HepG2 (cell line): ENCODE measurements around the gene PPP4C. TPM values are rescaled to one million over a fixed set of nuclear protein-coding genes. Genes with fewer than 3 reads are reported as not detected.

Source experiments
- BCL6 ChIP-seq: IDR thresholded peaks from 2 replicates; pipeline ENCODE4 v1.6.1; 2016; ENCODE audit warnings: missing genetic modification reagents, missing compliant biosample characterization
- CHCHD3 ChIP-seq: sonication (generic); formaldehyde crosslinking; IDR thresholded peaks from 2 replicates; pipeline ENCODE4 v1.8.0; 2022; ENCODE audit warnings: mild to moderate bottlenecking, missing genetic modification reagents, moderate library complexity
- ELF4 ChIP-seq: sonication (generic); formaldehyde crosslinking; IDR thresholded peaks from 2 replicates; pipeline ENCODE4 v1.5.0; 2020; ENCODE audit warnings: missing genetic modification reagents, mild to moderate bottlenecking, moderate library complexity, borderline replicate concordance
- HDAC6 ChIP-seq: fragments of 200-600 bp; sonication (generic); IDR thresholded peaks from 2 replicates; pipeline ENCODE4 v1.7.0; 2017; ENCODE audit warnings: mild to moderate bottlenecking, antibody characterized with exemption, low read length, low read depth
- HIC2 ChIP-seq: sonication (generic); formaldehyde crosslinking; IDR thresholded peaks from 2 replicates; pipeline ENCODE4 v1.9.0; 2022; ENCODE audit warnings: low read depth, missing genetic modification reagents
- MXD3 ChIP-seq: IDR thresholded peaks from 2 replicates; pipeline ENCODE4 v1.6.1; 2016; ENCODE audit warnings: mild to moderate bottlenecking, missing biosample characterization, missing genetic modification reagents
- NKX3-1 ChIP-seq: sonication (generic); formaldehyde crosslinking; IDR thresholded peaks from 2 replicates; pipeline ENCODE4 v1.5.0; 2020; ENCODE audit warnings: missing genetic modification reagents
- ONECUT2 ChIP-seq: sonication (generic); formaldehyde crosslinking; IDR thresholded peaks from 2 replicates; pipeline ENCODE4 v1.4.0; 2020; ENCODE audit warnings: missing genetic modification reagents
- RAD51 ChIP-seq: fragments of 450-650 bp; IDR thresholded peaks from 2 replicates; pipeline ENCODE4 v1.6.1; 2016; ENCODE audit warnings: borderline replicate concordance
- SPEN ChIP-seq: sonication (generic); formaldehyde crosslinking; IDR thresholded peaks from 2 replicates; pipeline ENCODE4 v1.5.1; 2020; ENCODE audit warnings: low read depth, mild to moderate bottlenecking, missing genetic modification reagents
- YY1 ChIP-seq: IDR thresholded peaks from 2 replicates; pipeline ENCODE4 v1.6.1; 2011; ENCODE audit warnings: low read length, low read depth, moderate library complexity, mild to moderate bottlenecking; ENCODE audit not compliant: insufficient read depth, insufficient replicate concordance
- ZBTB20 ChIP-seq: sonication (generic); formaldehyde crosslinking; IDR thresholded peaks from 2 replicates; pipeline ENCODE4 v1.8.1; 2023; ENCODE audit warnings: missing genetic modification reagents, low read depth, mild to moderate bottlenecking, borderline replicate concordance
- ZBTB4 ChIP-seq: sonication (generic); formaldehyde crosslinking; IDR thresholded peaks from 2 replicates; pipeline ENCODE4 v1.4.0; 2020; ENCODE audit warnings: missing genetic modification reagents, mild to moderate bottlenecking, borderline replicate concordance
- ZNF574 ChIP-seq: sonication (generic); formaldehyde crosslinking; IDR thresholded peaks from 2 replicates; pipeline ENCODE4 v1.4.0; 2020; ENCODE audit warnings: missing genetic modification reagents
- ZNF773 ChIP-seq: sonication (generic); formaldehyde crosslinking; IDR thresholded peaks from 2 replicates; pipeline ENCODE4 v1.4.0; 2020; ENCODE audit warnings: missing genetic modification reagents, borderline replicate concordance
- ZNF784 ChIP-seq: sonication (generic); formaldehyde crosslinking; IDR thresholded peaks from 2 replicates; pipeline ENCODE4 v1.5.1; 2020; ENCODE audit warnings: missing genetic modification reagents, mild to moderate bottlenecking, borderline replicate concordance
- ZSCAN31 ChIP-seq: sonication (generic); formaldehyde crosslinking; IDR thresholded peaks from 2 replicates; pipeline ENCODE4 v1.5.0; 2020; ENCODE audit warnings: low read depth, mild to moderate bottlenecking, missing genetic modification reagents
- polyA plus RNA-seq, 8 experiments: library from polyadenylated mRNA; depleted of rRNA in 3 of 8; stranded (reverse) in 7 of 8; unstranded in 1 of 8; fragments of >200 nt; fragmentation: Illumina TruSeq in 4 of 8; extraction: Trizol in 4 of 8; gene quantifications; 2 replicates each; pipeline versions ENCODE4 v1.2.1 to v1.2.3, GENCODE V29; 2011 to 2016; ENCODE audit warnings: low read depth in 4 of 8, missing spikeins in 1 of 8, mixed read lengths in 1 of 8; ENCODE audit not compliant: insufficient read depth in 1 of 8
- total RNA-seq, 5 experiments: library from RNA; depleted of rRNA; stranded (reverse); fragments of >200 nt; fragmentation: Illumina TruSeq; extraction: Trizol; gene quantifications; 2 replicates each; pipeline ENCODE4 v1.2.3, GENCODE V29; 2016; ENCODE audit warnings: low read depth in 1 of 5

PPP4C gene
- total and polyA plus RNA-seq, 2 of the 13 experiments (the other 11 are each of a cell fraction or from before 2014, with no cell fraction given): 176 to 220 TPM

GRCh38 chr16:30112197-30113030, 36.6 kb downstream of the PPP4C start (continued):
- TF ChIP-seq ELF4 (CRISPR knock-in tag) (no peak), BCL6 (CRISPR knock-in tag) (peak; percentile 35; the same call in 1 of the 2 replicates), ZBTB20 (CRISPR knock-in tag) (peak; percentile 74; the same call in 1 of the 2 replicates), ZNF574 (CRISPR knock-in tag) (no peak; the same call in 1 of the 2 replicates), HDAC6 (no peak), YY1 (peak; percentile 85), RAD51 (peak; percentile 84), HIC2 (CRISPR knock-in tag) (no peak), ZNF784 (CRISPR knock-in tag) (peak; percentile 89; the same call in 1 of the 2 replicates), CHCHD3 (CRISPR knock-in tag) (peak; percentile 79), NKX3-1 (CRISPR knock-in tag) (peak; percentile 36; the same call in 1 of the 2 replicates), SPEN (peak; percentile 39; the same call in 1 of the 2 replicates), ZSCAN31 (CRISPR knock-in tag) (peak; percentile 77; the same call in 1 of the 2 replicates), ZBTB4 (no peak), ZNF773 (CRISPR knock-in tag) (peak; percentile 80; the same call in 1 of the 2 replicates), MXD3 (CRISPR knock-in tag) (peak; percentile 54; the same call in 1 of the 2 replicates), ONECUT2 (no peak)
